A549 (cell line): ENCODE results near the gene PNPLA2. TPM values are rescaled to one million over a fixed set of nuclear protein-coding genes. Genes with fewer than 3 reads are reported as not detected.

ENCODE experiments used
- ATAC-seq, 2 experiments: fragments of 200-7000 bp in 1 of 2; fragments of >200 bp in 1 of 2; cut with Nextera tagmentation in 1 of 2; cut with Tn5 transposase in 1 of 2; 3 replicates each; pipeline versions ENCODE4 v1.8.0 to v1.9.1; 2018 to 2020; ENCODE audit warnings: mild to moderate bottlenecking in 1 of 2, moderate library complexity in 1 of 2
- CTCF ChIA-PET: fragments of 300-600 bp; sonication (Branson Sonifier 250); formaldehyde crosslinking; extraction: SDS; loops from one replicate; lab custom pipeline; 2021; ENCODE audit warnings: antibody characterized with exemption, inconsistent platforms; lab: Yijun Ruan, JAX
- POLR2A ChIA-PET: fragments of 350-600 bp; formaldehyde crosslinking; extraction: SDS; loops from one replicate; lab custom pipeline; 2021; ENCODE audit warnings: antibody characterized with exemption, inconsistent platforms; lab: Yijun Ruan, JAX
- DNase-seq, 2 experiments: peaks; one replicate each; pipeline versions ENCODE4 v3.0.0 to v3.0.0-alpha.2; 2011 to 2016; ENCODE audit warnings: low read depth in 1 of 2, low spot score in 1 of 2
- FAIRE-seq: peaks from 2 replicates; lab custom pipeline; 2011; peaks lifted over from hg19 to GRCh38; lab: Jason Lieb, UNC
- H3K27ac ChIP-seq, 2 experiments: fragments of >200 bp; sonication (Bioruptor Twin); formaldehyde crosslinking; 3 replicates each; pipeline ENCODE4 v1.5.1; 2016 to 2017
- H3K4me1 ChIP-seq: fragments of >200 bp; sonication (Bioruptor Twin); formaldehyde crosslinking; 3 replicates; pipeline ENCODE4 v1.6.1; 2016
- H3K4me2 ChIP-seq: fragments of >200 bp; sonication (Bioruptor Twin); formaldehyde crosslinking; 3 replicates; pipeline ENCODE4 v1.6.1; 2016
- H3K4me3 ChIP-seq: fragments of >200 bp; sonication (Bioruptor Twin); formaldehyde crosslinking; 3 replicates; pipeline ENCODE4 v1.5.1; 2016
- H3K9me3 ChIP-seq: fragments of >200 bp; sonication (Bioruptor Twin); formaldehyde crosslinking; 3 replicates; pipeline ENCODE4 v1.6.1; 2016
- BHLHE40 ChIP-seq: IDR thresholded peaks from 2 replicates; pipeline ENCODE4 v1.6.1; 2012; ENCODE audit warnings: low read depth, low read length, inconsistent platforms
- CBX2 ChIP-seq: fragments of 200-600 bp; sonication (generic); IDR thresholded peaks from 2 replicates; pipeline ENCODE4 v1.6.1; 2016; ENCODE audit warnings: low read depth, mild to moderate bottlenecking, borderline replicate concordance
- CHD4 ChIP-seq: fragments of 200-600 bp; sonication (generic); IDR thresholded peaks from 2 replicates; pipeline ENCODE4 v1.6.1; 2016; ENCODE audit warnings: antibody characterized with exemption, mild to moderate bottlenecking, borderline replicate concordance
- EP300 ChIP-seq, 2 experiments: fragments of >200 bp; sonication (Bioruptor Twin); formaldehyde crosslinking; IDR thresholded peaks; 2 replicates in 1 of 2; 3 replicates in 1 of 2; pipeline ENCODE4 v1.6.1; 2016 to 2017
- FOSB ChIP-seq: fragments of 250-450 bp; sonication (Bioruptor Pico); IDR thresholded peaks from 2 replicates; pipeline ENCODE4 v1.5.0; 2020; ENCODE audit warnings: mild to moderate bottlenecking, moderate library complexity
- HEYL ChIP-seq: fragments of 250-450 bp; sonication (Bioruptor Pico); IDR thresholded peaks from 2 replicates; pipeline ENCODE4 v1.8.0; 2021; ENCODE audit warnings: mild to moderate bottlenecking, moderate library complexity
- HMGXB4 ChIP-seq: fragments of 250-450 bp; sonication (Bioruptor Pico); IDR thresholded peaks from 2 replicates; pipeline ENCODE4 v1.5.0; 2021; ENCODE audit warnings: mild to moderate bottlenecking, moderate library complexity, borderline replicate concordance
- HOXB5 ChIP-seq: fragments of 250-450 bp; sonication (Bioruptor Pico); IDR thresholded peaks from 2 replicates; pipeline ENCODE4 v1.5.0; 2020; ENCODE audit warnings: mild to moderate bottlenecking, moderate library complexity
- KDM1A ChIP-seq: fragments of 200-600 bp; sonication (generic); IDR thresholded peaks from 2 replicates; pipeline ENCODE4 v1.6.1; 2016; ENCODE audit warnings: low read depth, mild to moderate bottlenecking
- KDM5A ChIP-seq: fragments of 200-600 bp; sonication (generic); IDR thresholded peaks from 2 replicates; pipeline ENCODE4 v1.6.1; 2016; ENCODE audit warnings: antibody characterized with exemption, mild to moderate bottlenecking
- MYC ChIP-seq: IDR thresholded peaks from 2 replicates; pipeline ENCODE4 v1.6.1; 2012; ENCODE audit warnings: mild to moderate bottlenecking, inconsistent platforms, low read length, improper control_type of control experiment, borderline replicate concordance
- NPAS2 ChIP-seq: fragments of 250-450 bp; sonication (Bioruptor Pico); IDR thresholded peaks from 2 replicates; pipeline ENCODE4 v1.8.0; 2022; ENCODE audit warnings: mild to moderate bottlenecking, moderate library complexity, borderline replicate concordance
- POLR2AphosphoS2 ChIP-seq: conservative IDR thresholded peaks from 2 replicates; pipeline ENCODE4 v1.6.1; 2012; ENCODE audit warnings: low read length, improper control_type of control experiment, inconsistent platforms
- RAD21 ChIP-seq, 2 experiments: fragments of >200 bp in 1 of 2; sonication (Bioruptor Twin) in 1 of 2; formaldehyde crosslinking in 1 of 2; IDR thresholded peaks in 1 of 2; conservative IDR thresholded peaks in 1 of 2; 2 replicates in 1 of 2; 3 replicates in 1 of 2; pipeline ENCODE4 v1.6.1; 2012 to 2018; ENCODE audit warnings: inconsistent platforms in 1 of 2
- RARB ChIP-seq: fragments of 250-450 bp; sonication (Bioruptor Pico); IDR thresholded peaks from 2 replicates; pipeline ENCODE4 v1.8.0; 2021; ENCODE audit warnings: mild to moderate bottlenecking, moderate library complexity
- RCOR1 ChIP-seq: fragments of 150-350 bp; IDR thresholded peaks from 2 replicates; pipeline ENCODE4 v1.6.1; 2014; ENCODE audit warnings: antibody characterized with exemption, low read length, low read depth
- RFX5 ChIP-seq: fragments of 450-650 bp; IDR thresholded peaks from 2 replicates; pipeline ENCODE4 v1.7.1; 2014; ENCODE audit warnings: antibody characterized with exemption, mild to moderate bottlenecking, moderate library complexity
- SMC3 ChIP-seq: fragments of >200 bp; sonication (Bioruptor Twin); formaldehyde crosslinking; IDR thresholded peaks from 3 replicates; pipeline ENCODE4 v1.6.1; 2018; ENCODE audit warnings: inconsistent platforms
- TFCP2L1 ChIP-seq: fragments of 250-450 bp; sonication (Bioruptor Pico); IDR thresholded peaks from 2 replicates; pipeline ENCODE4 v1.5.0; 2021; ENCODE audit warnings: mild to moderate bottlenecking
- USF2 ChIP-seq: fragments of 450-650 bp; IDR thresholded peaks from 2 replicates; pipeline ENCODE4 v1.6.1; 2014; ENCODE audit warnings: antibody characterized with exemption
- ZSCAN20 ChIP-seq: fragments of 250-450 bp; sonication (Bioruptor Pico); IDR thresholded peaks from 2 replicates; pipeline ENCODE4 v1.8.0; 2022; ENCODE audit warnings: mild to moderate bottlenecking, moderate library complexity
- WGBS: methylation state at CpG from one replicate; pipeline ENCODE4 v1.1.6; 2017; ENCODE audit errors: missing lambda C conversion rate; 5-methylcytosine and 5-hydroxymethylcytosine counted together
- polyA plus RNA-seq, 4 experiments: library from polyadenylated mRNA; depleted of rRNA in 3 of 4; stranded (reverse); fragments of >200 nt; fragmentation: RNase III in 1 of 4; extraction: RNeasy Plus Mini Kit Qiagen cat#74134 plus additional on column Dnase treatment in 1 of 4; gene quantifications; 2 replicates in 3 of 4; 3 replicates in 1 of 4; pipeline ENCODE4 v1.2.3, GENCODE V29; 2011 to 2017

PNPLA2 gene
- polyA plus RNA-seq, 2 of the 4 experiments (the other 2 are of a cell fraction): 13.2 to 25.4 TPM

GRCh38 chr11:803467-803742 lies 15.3 kb upstream of the PNPLA2 start:
- no peak for FAIRE-seq

DNA sequence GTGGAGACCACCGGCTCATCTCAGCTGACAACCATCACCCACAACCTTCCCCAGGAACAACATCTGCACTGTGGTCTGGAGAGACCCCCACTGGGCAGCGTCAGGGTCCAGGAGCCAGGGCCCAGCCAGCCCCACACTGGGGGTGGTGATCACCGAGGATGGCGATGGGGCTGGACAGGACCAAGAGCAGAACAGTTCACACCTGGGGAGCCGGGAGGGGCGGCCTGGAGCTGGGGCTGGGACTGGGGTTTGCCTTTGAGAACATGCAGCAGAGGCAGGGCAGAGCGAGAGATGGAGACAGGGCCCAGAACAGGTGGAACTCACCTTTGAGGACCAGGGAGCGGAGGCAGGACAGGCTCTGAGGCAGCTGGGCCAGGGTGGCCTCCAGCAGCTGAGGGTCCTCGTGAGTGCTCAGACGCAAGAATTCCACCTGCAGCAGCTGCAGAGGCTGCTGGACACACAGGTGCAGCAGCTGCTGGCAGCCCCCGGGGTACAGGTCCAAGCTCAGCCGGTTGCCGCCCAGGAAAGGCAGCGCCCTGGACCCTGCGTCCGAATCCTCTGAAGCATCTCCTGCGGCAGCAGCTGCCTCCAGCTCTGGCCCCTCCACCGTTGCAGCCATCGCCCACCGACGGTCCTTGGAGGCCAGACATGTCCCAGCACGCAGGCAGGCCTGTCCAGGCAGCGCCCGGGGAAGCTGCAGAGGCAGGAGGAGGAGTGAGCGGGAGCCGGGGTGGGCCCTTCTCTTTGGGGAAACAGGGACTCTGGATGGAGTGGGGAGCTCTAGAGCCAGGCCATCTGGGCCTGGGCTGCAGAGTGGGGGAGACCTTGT lies 14.7 kb upstream of the PNPLA2 start:
- TF ChIP-seq HMGXB4 (CRISPR knock-in tag): no peak
- TF ChIP-seq HEYL (CRISPR knock-in tag): no peak
- TF ChIP-seq MYC: no peak
- TF ChIP-seq EP300 (IDR thresholded peaks at IDR 0.05): no peak
- no peak for TF ChIP-seq KDM5A
- no peak for TF ChIP-seq POLR2AphosphoS2
- no peak for TF ChIP-seq BHLHE40
- TF ChIP-seq RCOR1: no peak
- TF ChIP-seq SMC3: no peak
- TF ChIP-seq CHD4: no peak
- TF ChIP-seq ZSCAN20 (CRISPR knock-in tag): no peak
- no peak for TF ChIP-seq RAD21 (conservative IDR thresholded peaks at IDR 0.05 in 1 of 2, IDR thresholded peaks at IDR 0.05 in 1 of 2)
- TF ChIP-seq CBX2: no peak
- TF ChIP-seq FOSB (CRISPR knock-in tag): no peak
- no peak for TF ChIP-seq NPAS2 (CRISPR knock-in tag)
- TF ChIP-seq RARB (CRISPR knock-in tag): no peak
- no peak for TF ChIP-seq USF2
- no peak for TF ChIP-seq HOXB5 (CRISPR knock-in tag)
- no peak for TF ChIP-seq KDM1A
- no peak for FAIRE-seq

More at GRCh38 chr11:803467-803742, 15.3 kb upstream of the PNPLA2 start:
- no peak overlapping the region; the same call in 2 of the 3 replicates for H3K4me2 ChIP-seq
- H3K4me1 ChIP-seq: peaks cover 21% of the 10 kb centered on the region
- H3K27ac ChIP-seq: peak overlapping the region in 1 of 2 experiments; percentile 90; a peak in 3 of 6 replicates
- no peak overlapping the region for H3K4me3 ChIP-seq
- TF ChIP-seq RFX5 (no peak), TFCP2L1 (CRISPR knock-in tag) (no peak)
- H3K9me3 ChIP-seq: no peaks in the 10 kb centered on the region
- no CpG with 5 or more reads among the region's 8 CpGs for WGBS
- no peak for ATAC-seq
- no peak for DNase-seq
- ChIA-PET CTCF (interaction anchor here (1.1 to 1.4 kb wide), 3 partner anchors 16 to 249 kb away, joined by 3 to 4 read pairs (median 4); no protein-coding TSS in a partner anchor), POLR2A (interaction anchor here (2.0 kb wide), 1 partner anchor 16 kb away, joined by 9 read pairs; no protein-coding TSS in a partner anchor)

More for the DNA sequence above, 14.7 kb upstream of the PNPLA2 start:
- ChIA-PET POLR2A (interaction anchor here (2.0 kb wide), 1 partner anchor 16 kb away, joined by 9 read pairs; no protein-coding TSS in a partner anchor), CTCF (interaction anchor here (1.0 to 1.4 kb wide), 3 partner anchors 8 to 21 kb away, joined by 3 to 4 read pairs (median 4); no protein-coding TSS in a partner anchor)
- Histone ChIP-seq H3K27ac (peak overlapping the region; percentile 76 to 90), H3K4me1 (peaks cover 22% of the 10 kb centered on the region), H3K9me3 (no peaks in the 10 kb centered on the region), H3K4me3 (peak overlapping the region; percentile 60), H3K4me2 (peak overlapping the region; percentile 93)
- DNase-seq (no peak), ATAC-seq (peak in 1 of 2 experiments; percentile 2; a peak in 1 of 6 replicates)
- 89% methylated on average over 23 of the region's 26 CpGs for WGBS
